Middle frontal gyrus (tissue), 1 donor: Measurements from ENCODE around the gene NTHL1.

Experiments used
- DNase-seq: peaks from one replicate; pipeline ENCODE4 v3.0.0-alpha.2; 2015; ENCODE audit warnings: low spot score; ENCODE audit errors: extremely low spot score

NTHL1 gene

GRCh38 chr16:2084895-2085625 lies 37.4 kb upstream of the NTHL1 start:
- no peak for DNase-seq

- no peak for DNase-seq
These were observed 36.5 kb upstream of the NTHL1 start for GRCh38 chr16:2083876-2084780.

GRCh38 chr16:2083409-2083808 lies 35.8 kb upstream of the NTHL1 start:
- no peak for DNase-seq

GRCh38 chr16:2082983-2083364 lies 35.3 kb upstream of the NTHL1 start:
- DNase-seq, result no peak

DNA sequence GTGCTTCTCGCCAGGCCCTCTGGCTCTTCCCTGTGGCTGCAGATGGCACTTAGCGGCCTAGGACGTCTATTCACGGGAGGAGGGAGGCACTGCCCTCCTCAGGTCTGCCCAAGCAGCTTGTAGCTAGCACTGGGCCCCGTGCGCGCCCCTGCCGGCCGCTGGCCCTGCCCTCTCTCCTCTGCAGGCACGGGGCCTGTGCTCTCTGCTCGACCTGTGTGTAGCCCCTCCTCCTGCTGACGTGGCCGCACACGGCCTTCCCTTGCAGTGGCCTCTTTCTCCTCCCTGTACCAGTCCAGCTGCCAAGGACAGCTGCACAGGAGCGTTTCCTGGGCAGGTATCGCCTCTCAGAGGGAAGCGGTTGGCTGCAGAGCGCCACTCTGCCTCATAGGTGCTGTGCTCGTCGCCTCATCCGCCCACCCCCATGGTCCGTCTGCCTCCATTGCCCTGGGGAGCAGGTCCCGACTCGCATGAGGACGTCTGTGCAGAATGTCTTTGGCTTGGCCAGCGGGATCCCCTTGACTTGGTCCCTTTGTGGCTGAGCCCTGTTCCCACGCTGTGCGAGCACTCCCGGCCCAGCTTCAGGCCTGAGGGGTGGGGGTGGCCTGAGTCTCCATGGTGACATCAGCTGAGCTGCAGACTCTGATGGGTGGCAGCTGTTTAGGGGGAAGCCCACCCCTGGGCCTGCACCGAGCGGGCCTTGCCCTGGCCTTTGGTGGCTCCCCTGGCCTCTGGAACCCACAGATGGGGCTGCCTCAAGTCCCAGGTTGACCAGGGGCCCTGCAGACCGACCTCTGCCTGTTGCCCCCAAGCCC lies 34.7 kb upstream of the NTHL1 start:
- no peak for DNase-seq

DNA sequence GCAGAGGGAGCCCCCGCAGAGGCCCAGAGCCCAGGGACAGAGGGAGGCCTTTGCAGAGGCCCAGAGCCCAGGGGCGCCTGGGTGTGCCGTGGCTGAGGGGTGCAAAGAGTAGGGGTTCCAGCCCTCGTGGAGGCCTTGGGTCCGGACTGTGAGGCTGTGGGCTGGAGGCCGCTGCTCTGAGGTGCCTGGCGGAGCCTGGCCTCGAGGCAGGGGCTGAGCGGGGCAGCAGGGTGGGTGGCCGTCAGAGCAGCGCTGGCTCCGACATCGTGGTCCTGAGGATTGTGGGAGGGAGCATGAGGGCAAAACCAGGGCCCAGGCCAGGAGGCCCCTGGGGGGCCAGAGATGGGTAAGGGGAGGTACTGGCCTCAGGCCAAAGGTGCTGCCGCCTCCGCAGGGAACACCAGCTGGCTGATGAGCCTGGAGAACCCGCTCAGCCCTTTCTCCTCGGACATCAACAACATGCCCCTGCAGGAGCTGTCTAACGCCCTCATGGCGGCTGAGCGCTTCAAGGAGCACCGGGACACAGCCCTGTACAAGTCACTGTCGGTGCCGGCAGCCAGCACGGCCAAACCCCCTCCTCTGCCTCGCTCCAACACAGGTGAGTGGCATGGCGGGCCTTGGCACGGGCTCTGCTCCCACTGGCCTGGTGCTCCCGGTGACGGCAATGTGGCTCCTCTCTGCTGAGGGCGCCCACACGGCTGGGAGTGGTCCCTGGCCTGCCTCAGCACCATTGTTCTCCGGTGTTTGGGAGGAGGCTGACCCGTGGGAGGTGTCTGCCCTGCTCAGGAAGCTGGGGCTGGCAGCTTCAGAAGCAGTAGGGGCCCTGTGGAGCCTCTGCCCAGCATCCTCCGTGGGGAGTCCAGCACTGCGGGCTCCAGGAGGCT lies 33.8 kb upstream of the NTHL1 start:
- no peak for DNase-seq

- no peak for DNase-seq
These were observed 32.4 kb upstream of the NTHL1 start for GRCh38 chr16:2079991-2080390.

DNA sequence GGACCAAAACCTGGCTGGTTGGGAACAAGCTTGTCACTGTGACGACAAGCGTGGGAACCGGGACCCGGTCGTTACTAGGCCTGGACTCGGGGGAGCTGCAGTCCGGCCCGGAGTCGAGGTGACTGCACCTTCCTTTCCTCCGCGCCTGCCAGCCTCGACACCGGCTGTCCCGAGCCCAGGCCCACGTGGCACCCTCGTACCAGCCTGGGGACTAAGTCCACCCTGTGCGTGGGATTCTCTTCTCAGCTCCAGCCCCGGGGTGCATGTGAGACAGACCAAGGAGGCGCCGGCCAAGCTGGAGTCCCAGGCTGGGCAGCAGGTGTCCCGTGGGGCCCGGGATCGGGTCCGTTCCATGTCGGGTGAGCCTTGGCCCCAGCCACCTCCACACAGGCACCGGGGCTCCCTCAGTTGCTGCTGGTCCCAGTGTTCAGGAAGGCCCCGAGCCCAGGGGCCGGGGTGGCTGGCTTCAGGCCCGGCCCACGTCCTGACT lies 31.7 kb upstream of the NTHL1 start:
- DNase-seq, result no peak

- DNase-seq, result no peak
These were observed 31.1 kb upstream of the NTHL1 start for GRCh38 chr16:2078691-2079090.

- no peak for DNase-seq
These were observed 30.5 kb upstream of the NTHL1 start for GRCh38 chr16:2078096-2078495.

- DNase-seq, result no peak
These were observed 30.1 kb upstream of the NTHL1 start for GRCh38 chr16:2077696-2078095.

- no peak for DNase-seq
These were observed 29.4 kb upstream of the NTHL1 start for GRCh38 chr16:2077016-2077415.

DNA sequence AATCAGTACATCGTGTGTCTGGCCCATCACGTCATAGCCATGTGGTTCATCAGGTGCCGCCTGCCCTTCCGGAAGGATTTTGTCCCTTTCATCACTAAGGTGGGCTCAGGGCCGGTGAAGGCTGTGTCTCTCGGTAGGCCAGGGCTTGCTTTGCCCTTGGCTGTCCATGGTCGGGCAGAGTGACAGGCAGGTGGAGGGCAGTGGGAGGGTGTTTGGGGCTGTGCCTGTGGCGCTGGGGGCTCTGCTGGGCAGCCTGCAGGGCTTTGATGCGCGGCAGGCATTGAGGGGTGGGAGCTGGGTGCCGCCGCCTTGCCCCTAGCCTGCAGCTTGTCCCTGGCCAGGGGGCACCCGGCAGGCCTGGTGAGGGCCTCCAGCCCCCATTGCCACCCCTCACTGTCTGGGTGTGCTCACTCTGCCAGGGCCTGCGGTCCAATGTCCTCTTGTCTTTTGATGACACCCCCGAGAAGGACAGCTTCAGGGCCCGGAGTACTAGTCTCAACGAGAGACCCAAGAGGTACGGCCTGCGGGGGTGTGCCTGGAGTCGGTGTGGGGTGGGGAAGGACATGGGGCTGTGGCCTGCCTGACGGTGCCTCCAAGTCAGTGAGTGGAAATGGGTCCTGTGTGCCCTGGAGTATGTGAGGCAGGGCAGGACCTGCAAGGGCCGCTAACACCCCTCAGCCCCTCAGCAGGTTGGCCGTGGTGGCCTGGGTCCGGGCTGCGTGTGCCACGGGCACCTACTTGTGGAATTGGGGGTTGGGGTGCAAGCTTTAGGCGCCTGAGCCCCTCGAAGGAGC lies 28.6 kb upstream of the NTHL1 start:
- DNase-seq, result no peak

DNA sequence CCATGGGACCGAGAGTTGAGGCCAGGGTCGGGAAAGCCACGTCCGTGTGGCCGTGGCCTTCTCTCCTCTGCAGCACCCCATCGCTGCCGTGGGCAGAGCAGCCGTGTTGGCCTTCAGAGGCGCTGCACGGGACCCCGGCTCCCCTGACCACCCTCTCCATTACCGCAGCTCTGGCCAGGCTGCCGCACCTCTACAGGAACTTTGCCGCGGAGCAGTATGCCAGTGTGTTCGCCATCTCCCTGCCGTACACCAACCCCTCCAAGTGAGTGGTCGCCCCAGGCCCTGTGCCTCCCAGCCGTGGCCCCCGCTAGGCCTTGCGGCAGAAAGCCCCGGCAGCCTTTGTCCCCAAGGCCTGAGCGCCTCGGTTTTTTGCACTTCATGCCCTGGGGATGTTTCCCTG lies 28.0 kb upstream of the NTHL1 start:
- no peak for DNase-seq

- DNase-seq, result no peak
These were observed 26.4 kb upstream of the NTHL1 start for GRCh38 chr16:2074071-2074470.

DNA sequence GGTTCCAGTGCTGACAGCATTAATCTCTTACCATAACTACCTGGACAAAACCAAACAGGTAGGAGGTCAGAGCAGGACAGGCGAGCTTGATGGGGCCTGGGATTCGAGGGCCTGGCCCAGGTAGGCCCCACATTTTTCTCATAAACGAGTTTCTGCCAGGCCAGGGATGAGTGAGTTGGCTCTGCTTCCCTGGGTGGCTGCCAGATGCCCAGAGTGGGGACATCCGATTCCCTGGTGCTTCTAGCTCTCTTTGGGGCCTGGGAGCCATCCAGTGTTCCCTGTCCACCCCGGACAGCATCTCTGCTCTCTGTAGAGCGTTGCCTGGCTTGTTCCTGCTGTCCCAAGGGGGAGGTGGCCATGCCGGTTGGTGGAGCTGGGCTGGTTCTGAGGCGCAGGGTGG lies 25.3 kb upstream of the NTHL1 start:
- no peak for DNase-seq

DNA sequence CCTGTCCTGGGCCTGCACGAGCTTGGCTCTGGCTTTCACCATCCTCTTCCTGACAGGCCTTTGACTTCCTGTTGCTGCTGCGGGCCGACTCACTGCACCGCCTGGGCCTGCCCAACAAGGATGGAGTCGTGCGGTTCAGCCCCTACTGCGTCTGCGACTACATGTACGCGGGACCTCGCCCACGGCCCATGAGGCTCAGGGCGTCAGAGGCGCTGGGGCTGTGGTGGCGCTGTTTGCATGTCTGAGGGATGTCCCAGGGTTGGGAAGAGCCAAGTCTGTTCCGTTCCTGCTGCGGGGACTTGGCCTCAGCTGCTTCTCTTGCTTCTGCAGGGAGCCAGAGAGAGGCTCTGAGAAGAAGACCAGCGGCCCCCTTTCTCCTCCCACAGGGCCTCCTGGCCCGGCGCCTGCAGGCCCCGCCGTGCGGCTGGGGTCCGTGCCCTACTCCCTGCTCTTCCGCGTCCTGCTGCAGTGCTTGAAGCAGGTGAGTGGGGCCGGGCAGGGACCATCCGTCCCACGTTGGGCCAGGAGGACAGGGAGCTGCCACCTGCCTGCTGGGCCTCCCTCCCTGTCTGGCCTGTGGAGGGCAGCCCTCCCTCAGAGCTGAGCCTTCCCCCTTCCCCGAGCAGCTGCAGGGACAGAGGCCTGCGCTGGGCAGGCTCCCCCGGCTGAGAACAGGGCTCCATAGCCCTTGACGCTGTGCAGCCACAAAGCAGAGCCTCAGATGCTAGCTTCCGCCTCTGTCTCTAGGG lies 24.0 kb upstream of the NTHL1 start:
- no peak for DNase-seq

GRCh38 chr16:2070576-2071453 lies 23.2 kb upstream of the NTHL1 start:
- DNase-seq, result no peak
